Activated naive CD4-positive, alpha-beta T cell treated with Interleukin-2 at 50 U/mL for 16 hours (primary cell): ENCODE results near the gene ARL1.
"Not testable (repeated sequence)": the region's sequence is repeated elsewhere in the genome, so short reads cannot be mapped to it uniquely, and the experiment has no call there.

ENCODE experiments used
- DNase-seq: peaks from one replicate; pipeline ENCODE4 v3.0.0-alpha.2; 2020

ARL1 gene

DNA sequence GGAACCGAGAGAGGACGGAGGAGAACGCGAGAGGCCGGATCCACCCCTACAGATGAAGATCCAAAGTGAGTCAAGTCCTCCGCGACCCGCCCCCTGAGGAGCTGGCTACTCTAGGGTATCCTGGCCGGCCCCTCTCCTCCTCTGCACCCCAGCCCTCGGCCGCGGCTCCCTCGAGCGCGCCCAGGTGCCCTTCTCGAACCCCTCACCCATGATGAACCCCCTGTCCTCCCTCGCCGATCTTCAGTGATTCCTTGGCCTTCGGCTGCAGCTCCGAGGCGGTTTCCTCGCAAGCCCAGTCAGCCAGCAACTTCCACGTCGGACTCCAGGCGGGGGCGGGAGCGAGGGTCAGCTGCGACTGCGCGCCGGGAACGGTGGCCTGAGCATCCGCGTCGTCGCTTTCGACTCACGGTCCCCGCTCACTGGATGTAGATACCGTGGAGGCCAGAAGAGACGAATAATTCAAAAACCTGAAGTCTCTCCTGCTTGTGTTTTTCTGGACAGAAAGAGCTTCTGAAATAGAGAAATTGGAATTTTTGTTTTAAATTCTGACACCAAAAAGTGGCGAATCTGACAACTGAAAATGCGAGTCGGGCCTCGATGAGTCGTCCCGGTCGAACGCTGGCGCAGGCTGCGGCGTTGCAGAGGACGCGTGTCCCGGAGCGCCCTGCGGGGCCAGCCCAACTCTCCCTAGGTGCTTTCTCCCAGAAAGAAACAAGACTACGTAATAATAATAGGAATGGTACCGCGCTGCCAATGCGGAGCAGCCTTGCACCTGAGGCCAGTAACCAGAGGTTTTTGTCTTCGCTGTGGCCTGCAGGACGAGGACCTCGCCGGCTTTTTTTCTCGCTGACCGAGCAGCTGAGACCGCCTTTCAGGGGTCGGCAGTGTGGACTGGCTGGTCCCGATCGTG lies at the start of gene ARL1:
ARL1 (minus strand) TSS at position 337 of the 910 bp plus-strand sequence; CDS start at position 210, 127 bp downstream.
- peak; percentile 84 for DNase-seq

DNA sequence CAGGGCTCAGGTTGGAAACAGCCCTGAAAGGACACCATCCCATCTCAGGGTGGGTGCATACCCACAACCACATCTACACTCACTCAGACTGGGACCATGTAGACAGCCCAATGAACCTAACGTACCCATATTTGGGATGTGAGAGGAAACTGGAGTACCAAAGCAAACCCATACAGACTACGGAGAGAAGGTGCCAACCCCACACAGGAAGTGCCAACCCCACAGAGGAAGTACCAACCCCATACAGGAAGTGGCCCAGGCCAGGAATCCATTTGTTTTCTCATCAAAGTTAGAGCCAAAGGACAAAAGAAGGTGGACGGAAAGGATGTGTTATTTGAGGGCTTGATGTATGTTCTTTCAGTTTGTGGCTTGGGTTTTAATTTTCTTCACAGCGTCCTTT lies 48.1 kb upstream of the ARL1 start:
- peak; percentile 21 for DNase-seq

DNA sequence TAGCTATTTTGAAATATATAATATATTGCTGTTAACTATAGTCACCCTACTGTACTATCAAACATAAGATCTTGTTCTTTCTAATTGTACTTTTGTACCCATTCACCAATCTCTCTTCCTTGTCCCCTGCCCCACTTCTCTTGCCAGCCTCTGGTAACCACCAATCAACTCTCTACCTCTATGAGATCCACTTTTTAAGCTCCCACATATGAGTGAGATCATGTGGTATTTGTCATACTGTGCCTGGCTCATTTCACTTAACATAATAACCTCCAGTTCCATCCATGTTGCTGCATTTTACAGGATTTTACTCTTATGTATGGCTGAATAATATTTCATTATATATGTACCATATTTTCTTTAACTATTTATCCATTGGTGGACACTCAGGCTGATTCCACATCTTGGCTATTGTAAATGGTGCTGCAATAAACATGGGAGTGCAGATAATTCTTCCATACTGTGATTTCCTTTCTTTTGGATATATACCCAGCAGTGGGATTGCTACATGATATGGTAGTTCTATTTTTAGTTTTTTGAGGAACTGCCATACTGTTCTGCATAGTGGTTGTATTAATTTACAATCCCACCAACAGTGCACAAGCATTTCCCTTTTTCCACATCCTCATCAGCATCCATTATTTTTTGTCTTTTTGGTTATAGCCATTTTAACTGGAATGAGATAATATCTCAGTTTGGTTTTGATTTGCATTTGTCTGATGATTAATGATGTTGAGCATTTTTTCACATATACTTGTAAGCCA lies 34.1 kb upstream of the ARL1 start:
- DNase-seq: no peak

DNA sequence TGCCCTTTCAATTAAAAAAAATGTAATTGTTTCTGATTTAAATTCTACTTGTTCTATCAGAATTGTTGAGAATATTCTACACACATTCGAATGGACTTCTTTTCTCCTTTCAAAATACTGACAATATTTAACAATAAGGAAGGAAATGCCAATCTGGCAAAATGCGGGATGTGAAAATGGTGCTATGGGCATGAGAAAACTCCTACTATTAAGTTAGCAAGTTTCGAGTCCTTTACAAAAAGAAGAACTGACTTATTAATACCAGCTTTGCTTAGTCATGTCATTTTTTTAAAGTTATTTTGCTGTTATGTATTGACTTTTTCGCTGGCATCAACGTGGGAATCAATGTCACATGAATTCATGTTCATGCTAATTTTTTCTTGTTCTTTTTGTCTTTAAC lies 31.7 kb upstream of the ARL1 start:
- DNase-seq: no peak

DNA sequence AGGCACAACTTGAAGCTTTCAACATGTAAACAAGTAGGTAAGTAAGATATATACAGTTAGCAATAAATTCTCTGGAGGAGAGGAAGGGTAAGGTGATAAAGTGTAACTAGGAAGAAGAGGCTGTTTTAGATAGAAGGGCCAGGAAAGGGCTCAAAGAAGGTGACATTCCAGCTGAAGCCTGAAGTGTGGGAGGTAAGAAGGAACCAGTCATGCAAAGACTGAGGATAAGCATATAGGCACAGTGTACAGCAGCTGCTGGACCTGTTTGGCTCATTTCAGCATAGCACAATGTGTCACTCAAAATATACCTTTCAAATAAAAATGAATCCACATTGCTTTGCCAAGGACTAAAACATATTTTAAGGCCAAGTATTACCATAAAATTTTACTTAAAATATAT lies 28.6 kb upstream of the ARL1 start:
- no peak for DNase-seq

DNA sequence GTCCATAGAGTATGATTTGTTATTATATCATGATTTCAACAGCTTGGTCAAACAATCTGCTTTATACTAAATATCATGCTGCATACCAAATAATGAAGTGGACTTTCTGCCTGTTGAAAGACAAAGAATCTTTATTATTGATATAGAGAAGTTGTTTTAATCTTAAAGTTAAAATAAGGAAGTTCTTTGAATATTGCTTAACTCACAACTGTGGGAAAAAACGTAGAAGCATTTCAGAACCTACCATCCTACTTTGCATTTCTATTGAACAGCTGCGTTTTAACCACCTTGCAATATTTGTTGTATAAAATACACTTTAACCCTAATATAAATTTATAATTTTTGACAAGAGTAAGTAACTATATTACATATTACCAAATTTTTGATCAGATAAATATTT lies 22.9 kb upstream of the ARL1 start:
- DNase-seq: no peak

DNA sequence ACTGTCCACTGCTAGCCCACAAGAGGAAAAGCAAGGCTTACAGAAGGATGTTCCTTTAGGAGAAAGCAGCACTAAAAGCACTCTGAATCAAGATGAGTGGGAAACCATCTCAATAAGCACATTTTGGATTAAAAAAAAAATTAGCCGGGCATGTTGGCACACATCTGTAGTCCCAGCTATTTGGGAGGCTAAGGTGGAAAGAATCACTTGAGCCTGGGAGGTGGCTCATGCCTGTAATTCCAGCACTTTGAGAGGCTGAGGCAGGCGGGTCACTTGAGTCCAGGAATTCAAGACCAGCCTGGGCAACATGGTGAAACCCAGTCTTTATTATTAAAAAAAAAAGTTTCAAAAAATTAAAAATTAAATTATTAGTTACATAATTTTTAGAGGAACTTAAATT lies 17.0 kb upstream of the ARL1 start:
- DNase-seq: no peak

DNA sequence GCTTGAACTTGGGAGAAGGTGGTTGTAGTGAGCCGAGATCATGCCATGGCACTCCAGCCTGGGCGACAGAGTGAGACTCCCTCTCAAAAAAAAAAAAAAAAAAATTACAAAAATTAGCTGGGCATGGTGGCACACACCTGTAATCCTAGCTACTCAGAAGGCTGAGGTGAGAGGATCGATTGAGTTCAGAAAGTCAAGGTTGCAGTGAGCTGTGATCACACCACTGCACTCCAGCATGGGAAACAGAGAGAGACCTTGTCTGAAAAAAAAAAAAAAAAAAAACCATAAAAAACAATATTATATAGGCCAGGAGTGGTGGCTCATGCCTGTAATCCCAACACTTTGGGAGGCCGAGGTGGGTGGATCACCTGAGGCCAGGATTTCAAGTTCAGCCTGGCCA lies 14.5 kb upstream of the ARL1 start:
- DNase-seq: not testable (repeated sequence)

DNA sequence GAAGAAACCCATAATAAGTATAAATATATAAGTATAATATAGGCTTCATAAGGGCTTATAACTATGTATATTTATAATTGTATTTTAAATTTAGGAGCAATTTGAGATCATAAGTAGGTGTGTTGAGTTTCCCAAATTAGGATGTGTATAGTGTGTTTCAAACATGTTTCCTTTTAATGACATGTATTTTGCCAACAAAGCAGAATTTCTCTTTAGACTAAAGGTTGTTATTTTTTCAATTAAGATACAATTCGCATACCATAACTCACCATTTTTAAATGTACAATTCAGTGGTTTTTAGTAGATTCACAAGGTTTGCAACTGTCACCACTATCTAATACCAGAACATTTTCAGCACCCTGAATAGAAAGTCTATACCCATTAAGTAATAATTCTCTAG lies 7.7 kb upstream of the ARL1 start:
- DNase-seq: no peak

DNA sequence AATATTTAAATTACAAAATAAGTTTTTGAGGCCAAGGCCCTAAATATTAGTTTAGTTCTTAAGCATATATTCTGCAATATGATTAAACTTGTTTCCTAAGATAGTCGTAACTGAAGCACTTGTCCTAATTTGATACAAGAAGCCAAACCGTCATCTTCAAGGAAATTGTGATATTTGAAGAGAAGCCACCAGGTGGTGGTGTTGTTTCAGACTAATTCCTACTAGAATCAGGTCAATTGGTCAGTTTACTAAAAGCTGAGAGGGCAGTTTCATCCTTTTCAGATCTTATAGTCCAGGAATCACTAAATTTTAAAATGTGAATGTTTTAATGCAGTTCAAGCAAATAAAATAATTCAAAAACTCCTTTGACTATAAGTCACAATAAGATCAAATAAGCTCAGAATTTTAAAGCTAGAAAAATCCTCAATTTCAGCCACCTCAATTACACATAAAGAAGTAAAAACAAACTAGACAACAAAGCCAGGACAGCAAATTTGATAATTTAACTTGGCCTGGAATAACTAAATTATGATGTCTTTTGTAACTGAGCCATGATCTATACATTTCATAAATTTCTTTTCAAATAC lies 7.1 kb upstream of the ARL1 start:
- no peak for DNase-seq

DNA sequence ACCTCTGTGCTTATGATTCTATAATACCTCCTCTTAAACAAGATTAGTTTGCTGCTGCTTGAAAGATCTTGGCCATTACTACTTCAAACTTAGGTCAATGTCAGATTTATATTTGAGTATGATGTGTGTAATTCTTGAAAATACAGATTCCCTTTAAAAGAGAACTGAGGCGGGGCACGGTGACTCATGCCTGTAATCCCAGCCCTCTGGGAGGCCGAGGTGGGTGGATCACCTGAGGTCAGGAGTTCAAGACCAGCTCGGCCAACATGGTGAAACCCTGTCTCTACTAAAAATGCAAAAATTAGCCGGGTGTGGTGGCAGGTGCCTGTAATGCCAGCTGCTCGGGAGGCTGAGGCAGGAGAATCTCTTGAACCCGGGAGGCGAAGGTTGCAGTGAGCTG lies 2.6 kb upstream of the ARL1 start:
- not testable (repeated sequence) for DNase-seq

DNA sequence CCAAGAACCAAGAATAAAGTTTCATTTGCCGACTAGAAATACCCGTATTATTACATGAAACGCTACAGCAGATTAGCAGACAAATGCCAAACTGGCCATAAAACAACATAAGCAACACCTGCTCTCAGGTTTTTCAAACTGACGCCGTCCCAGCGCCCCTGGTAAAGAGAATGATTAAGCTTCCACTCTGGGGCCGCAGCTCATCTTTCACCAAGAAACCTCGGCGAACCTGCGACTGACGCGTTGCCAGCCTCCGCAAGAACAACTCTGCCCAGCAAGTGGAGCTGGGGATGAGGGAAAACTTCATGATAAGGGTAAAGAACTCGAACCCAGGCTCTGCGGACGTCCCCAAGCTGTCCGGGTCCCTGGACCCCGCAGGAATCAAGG lies 530 bp downstream of the ARL1 start:
- no peak for DNase-seq

DNA sequence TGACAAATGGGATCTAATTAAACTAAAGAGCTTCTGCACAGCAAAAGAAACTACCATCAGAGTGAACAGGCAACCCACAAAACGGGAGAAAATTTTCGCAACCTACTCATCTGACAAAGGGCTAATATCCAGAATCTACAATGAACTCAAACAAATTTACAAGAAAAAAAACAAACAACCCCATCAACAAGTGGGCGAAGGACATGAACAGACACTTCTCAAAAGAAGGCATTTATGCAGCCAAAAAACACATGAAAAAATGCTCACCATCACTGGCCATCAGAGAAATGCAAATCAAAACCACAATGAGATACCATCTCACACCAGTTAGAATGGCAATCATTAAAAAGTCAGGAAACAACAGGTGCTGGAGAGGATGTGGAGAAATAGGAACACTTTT lies 16.4 kb downstream of the ARL1 start:
- not testable (repeated sequence) for DNase-seq

DNA sequence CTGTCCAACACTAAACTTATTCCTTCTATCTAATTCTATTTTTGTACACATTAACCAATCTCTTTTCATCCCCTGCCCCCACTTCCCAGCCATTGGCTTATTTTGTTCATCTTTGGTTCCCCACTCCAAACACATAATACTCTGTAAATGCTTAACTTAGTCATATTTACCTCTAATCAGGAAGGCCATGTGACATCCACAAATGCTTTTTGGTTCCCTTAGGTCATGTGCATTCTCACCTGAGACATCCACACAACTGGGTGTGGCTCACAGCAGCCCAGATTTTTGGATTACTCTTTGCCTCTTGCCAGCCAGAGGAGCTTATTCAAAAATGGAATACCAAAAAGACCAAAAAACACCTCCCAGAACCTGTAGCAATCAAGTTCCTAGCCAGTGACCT lies 28.4 kb downstream of the ARL1 start:
- DNase-seq: no peak

DNA sequence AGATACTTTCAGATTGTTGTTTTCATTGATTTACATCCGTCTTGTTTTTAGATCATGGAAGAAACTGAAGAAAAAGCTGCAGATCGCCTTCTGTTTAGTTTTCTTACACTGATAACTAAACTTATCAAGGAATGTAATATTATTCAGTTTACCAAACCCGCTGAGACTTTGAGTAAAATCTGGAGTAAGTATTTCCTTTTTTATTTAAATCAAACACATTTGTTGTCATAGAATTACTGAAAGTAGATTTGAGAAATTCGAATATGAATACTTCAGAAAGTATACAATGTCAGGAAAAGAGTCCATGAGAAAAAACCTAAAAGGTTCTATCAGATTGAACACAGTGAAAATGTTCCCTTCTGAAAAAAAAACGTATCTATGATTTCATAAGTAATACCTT lies 32.0 kb downstream of the ARL1 start:
- DNase-seq: no peak

DNA sequence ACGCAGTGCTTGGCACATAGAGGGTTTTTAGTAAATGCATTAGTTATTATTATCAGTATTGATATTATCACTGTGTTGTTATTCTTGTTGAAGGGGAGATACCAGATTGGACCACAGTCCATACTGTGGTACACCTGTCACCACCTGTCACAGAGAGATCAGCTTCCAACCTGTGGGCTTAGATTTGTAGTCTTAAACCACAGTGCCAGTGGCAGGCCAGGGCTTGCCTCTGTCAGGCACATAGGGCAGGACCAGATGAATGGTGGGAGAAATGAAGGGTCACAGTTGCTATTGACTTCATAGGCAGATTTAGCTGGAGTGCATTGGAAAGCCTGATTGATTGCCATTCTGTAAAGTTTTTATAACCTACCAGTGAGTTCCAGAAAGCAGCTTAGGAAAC lies 35.1 kb downstream of the ARL1 start:
- DNase-seq: no peak

DNA sequence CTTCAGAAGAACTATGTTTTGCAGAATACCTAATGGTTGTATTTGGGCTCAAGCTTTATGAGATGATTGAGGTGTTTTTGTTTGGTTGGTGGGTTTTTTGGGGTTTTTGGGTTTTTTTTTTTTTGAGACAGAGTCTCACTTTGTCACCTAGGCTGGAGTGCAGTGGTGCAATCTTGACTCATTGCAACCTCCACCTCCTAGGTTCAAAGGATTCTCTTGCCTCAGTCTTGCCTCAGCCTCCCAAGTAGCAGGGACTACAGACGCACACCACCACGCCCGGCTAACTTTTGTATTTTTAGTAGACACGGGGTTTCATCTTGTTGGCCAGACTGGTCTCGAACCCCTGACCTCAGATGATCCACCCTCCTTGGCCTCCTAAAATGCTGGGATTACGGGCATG lies 39.6 kb downstream of the ARL1 start:
- no peak for DNase-seq

DNA sequence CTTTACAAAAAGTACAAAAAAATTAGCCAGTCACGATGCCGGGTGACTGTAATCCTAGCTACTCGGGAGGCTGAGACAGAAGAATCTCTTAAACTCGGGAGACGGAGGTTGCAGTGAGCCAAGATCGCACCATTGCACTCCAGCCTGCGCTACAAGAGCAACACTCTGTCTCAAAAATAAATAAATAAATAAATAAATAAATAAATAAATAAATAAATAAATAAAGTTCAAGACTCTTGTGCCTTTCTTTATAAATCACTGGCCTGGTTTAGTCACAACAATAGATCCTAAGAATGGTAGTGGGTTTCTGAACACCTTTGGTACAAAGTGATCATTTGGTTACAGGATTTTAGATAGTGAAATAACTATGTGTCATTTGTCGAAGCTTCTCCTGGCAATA lies 46.1 kb downstream of the ARL1 start:
- DNase-seq: no peak

DNA sequence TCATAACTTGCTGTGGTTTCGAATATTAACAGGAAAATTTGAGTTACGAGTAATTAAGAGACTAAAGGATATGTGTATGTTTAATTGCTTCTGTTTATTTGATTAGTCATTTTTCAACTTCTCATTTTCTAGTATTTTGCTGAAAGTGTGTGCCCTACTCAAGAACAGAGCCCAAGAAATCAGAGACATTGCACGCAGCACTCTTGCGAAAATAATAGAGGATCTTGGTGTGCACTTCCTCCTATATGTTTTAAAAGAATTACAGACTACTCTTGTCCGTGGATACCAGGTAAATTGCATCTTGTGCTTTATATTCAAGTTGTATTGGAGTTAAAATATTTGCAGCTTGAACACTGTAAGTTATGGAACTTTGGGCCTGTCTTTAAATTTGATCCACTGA lies 50.8 kb downstream of the ARL1 start:
- no peak for DNase-seq

DNA sequence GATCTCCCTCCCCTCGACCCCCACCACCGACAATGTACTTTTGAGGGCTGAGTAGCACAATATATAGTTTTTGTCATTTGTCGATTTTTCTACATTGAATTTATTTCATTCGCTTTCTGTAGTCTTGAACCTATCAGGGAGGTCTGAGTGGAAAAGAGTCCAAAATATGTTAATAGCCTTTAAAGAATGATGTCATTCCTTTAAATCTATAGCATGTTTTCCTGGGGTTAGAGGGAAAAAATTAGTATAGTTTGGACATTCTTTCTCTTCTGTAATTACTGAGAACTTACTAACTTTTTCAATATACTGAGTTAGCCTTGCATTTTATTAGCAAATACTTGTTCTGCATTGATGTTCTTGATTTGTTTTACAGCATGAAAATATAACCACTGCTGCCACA lies 55.9 kb downstream of the ARL1 start:
- DNase-seq: no peak

DNA sequence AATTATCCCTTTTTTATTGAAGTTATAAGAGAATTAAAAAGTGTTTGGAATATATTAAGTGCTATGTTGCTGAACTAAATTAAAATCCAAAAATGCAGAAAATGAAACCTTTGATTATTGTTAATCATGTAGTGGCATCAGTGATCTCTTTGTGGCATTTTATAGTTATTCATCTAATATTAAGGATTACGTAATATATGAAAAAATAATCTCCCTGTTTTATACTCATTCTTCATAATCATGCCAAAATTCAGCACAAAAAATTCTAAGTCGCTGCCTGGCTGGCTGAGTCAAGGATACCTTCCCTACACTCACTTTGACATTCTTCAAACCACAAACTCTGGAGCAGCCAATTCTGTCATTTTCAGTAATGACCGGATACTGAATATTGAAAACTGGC lies 63.7 kb downstream of the ARL1 start:
- DNase-seq: no peak
